Upper lobe of left lung (tissue), 4 donors: ENCODE results near the gene ZNF556.
A peak's percentile ranks its signal among the peaks of the same experiment; 100 is the strongest.
"Not testable (repeated sequence)": the region's sequence is repeated elsewhere in the genome, so short reads cannot be mapped to it uniquely, and the experiment has no call there.

Experiments used
- POLR2A ChIP-seq, 4 donors: fragments of 450-650 bp; IDR thresholded peaks; one replicate each; pipeline ENCODE4 v1.5.1; 2016 to 2017; ENCODE audit warnings: antibody characterized with exemption in 4 of 4, mild to moderate bottlenecking in 2 of 4
- POLR2AphosphoS5 ChIP-seq, 2 donors: sonication (generic); formaldehyde crosslinking; IDR thresholded peaks; one replicate each; pipeline ENCODE4 v1.5.1; 2017; ENCODE audit warnings: antibody characterized with exemption in 2 of 2
- TF ChIP-seq, protein P1 (sequence below), 6 experiments: fragments of 450-650 bp in 4 of 6; fragments of 200-600 bp in 2 of 6; sonication (generic) in 2 of 6; IDR thresholded peaks; one replicate each; pipeline ENCODE4 v1.5.1; 2016 to 2019; ENCODE audit warnings: antibody characterized with exemption in 6 of 6

DNA sequence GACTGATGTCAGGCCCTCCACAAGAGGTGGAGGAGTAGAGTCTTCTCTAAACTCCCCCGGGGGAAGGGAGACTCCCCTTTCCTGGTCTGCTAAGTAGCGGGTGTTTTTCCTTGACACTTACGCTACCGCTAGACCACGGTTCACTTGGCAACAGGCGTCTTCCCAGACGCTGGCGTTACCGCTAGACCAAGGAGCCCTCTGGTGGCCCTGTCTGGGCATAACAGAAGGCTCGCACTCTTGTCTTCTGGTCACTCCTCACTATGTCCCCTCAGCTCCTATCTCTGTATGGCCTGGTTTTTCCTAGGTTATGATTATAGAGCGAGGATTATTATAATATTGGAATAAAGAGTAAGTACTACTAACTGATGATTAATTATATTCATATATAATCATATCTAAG is 5.0 kb downstream of the ZNF556 start:
- not testable (repeated sequence) for TF ChIP-seq POLR2AphosphoS5, POLR2A (IDR thresholded peaks at IDR 0.05)
- TF ChIP-seq, protein P1, sequence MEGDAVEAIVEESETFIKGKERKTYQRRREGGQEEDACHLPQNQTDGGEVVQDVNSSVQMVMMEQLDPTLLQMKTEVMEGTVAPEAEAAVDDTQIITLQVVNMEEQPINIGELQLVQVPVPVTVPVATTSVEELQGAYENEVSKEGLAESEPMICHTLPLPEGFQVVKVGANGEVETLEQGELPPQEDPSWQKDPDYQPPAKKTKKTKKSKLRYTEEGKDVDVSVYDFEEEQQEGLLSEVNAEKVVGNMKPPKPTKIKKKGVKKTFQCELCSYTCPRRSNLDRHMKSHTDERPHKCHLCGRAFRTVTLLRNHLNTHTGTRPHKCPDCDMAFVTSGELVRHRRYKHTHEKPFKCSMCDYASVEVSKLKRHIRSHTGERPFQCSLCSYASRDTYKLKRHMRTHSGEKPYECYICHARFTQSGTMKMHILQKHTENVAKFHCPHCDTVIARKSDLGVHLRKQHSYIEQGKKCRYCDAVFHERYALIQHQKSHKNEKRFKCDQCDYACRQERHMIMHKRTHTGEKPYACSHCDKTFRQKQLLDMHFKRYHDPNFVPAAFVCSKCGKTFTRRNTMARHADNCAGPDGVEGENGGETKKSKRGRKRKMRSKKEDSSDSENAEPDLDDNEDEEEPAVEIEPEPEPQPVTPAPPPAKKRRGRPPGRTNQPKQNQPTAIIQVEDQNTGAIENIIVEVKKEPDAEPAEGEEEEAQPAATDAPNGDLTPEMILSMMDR (IDR thresholded peaks at IDR 0.05) = peak in 4 of 6 experiments; percentile 14 to 63 (median 46)
